Measurements from ENCODE around the gene LCMT1. TPM values are rescaled to one million over a fixed set of nuclear protein-coding genes. Genes with fewer than 3 reads are reported as not detected.
A peak's percentile ranks its signal among the peaks of the same experiment; 100 is the strongest.

The LCMT1 gene
- total RNA-seq, 1 experiment from 2014 or later, result 44.2 TPM

DNA sequence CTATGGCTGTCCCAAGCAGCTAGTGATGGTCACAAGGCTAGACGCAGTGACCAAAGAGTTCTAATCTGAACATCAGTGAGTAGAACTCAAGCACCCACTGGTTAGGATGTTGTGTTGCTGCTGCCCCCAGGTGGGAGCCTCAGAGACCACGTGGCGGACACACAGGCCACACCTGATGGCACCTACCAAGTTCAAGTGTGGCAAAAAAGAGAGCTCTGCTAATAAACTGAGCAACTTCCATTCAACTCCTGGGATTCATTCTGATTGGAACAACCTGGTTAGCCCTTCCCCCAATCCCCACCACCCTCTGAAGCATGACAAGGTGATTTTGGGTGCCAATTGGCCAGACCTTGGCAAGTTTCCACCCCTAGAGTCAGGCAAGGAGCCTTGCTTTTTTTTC is 3.5 kb upstream of the LCMT1 start:
- Histone ChIP-seq H3K4me3 (ENCODE audit: low read depth in 2 of 2, low read length in 2 of 2) (no peak overlapping the region), H3K4me1 (ENCODE audit: control insufficient read depth, insufficient read depth, low read length) (peaks cover 23% of the 10 kb centered on the region), H3K27me3 (ENCODE audit: control insufficient read depth, insufficient read depth, low read length) (no peaks in the 10 kb centered on the region), H3K36me3 (ENCODE audit: control insufficient read depth, insufficient read depth, low read length) (no peaks in the 10 kb centered on the region; the same call in 1 of the 2 replicates), H3K27ac (ENCODE audit: low read length) (no peak overlapping the region; the same call in 1 of the 2 replicates), H3K9me3 (ENCODE audit: control insufficient read depth, insufficient read depth, low read depth, low read length) (no peaks in the 10 kb centered on the region)
- BruUV-seq (replicated peaks), result no TSS peak
- POLR2A ChIA-PET, result no interaction called here
- TF ChIP-seq TCF7L2 (IDR thresholded peaks at IDR 0.05; ENCODE audit: low read depth, low read length), result no peak
- TF ChIP-seq, protein P1, sequence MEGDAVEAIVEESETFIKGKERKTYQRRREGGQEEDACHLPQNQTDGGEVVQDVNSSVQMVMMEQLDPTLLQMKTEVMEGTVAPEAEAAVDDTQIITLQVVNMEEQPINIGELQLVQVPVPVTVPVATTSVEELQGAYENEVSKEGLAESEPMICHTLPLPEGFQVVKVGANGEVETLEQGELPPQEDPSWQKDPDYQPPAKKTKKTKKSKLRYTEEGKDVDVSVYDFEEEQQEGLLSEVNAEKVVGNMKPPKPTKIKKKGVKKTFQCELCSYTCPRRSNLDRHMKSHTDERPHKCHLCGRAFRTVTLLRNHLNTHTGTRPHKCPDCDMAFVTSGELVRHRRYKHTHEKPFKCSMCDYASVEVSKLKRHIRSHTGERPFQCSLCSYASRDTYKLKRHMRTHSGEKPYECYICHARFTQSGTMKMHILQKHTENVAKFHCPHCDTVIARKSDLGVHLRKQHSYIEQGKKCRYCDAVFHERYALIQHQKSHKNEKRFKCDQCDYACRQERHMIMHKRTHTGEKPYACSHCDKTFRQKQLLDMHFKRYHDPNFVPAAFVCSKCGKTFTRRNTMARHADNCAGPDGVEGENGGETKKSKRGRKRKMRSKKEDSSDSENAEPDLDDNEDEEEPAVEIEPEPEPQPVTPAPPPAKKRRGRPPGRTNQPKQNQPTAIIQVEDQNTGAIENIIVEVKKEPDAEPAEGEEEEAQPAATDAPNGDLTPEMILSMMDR (IDR thresholded peaks at IDR 0.05), result peak; percentile 61; the same call in 1 of the 2 replicates
- CTCF ChIA-PET, result interaction anchor here (1.0 kb wide), 1 partner anchor 118 kb away, joined by 4 read pairs; no protein-coding TSS in a partner anchor
- ATAC-seq, result no peak
- in situ Hi-C loops (cut with HindIII; ENCODE audit: low pct_unique_long_range_greater_than_20kb, low sequenced_read_pairs) (no loop called here), intact Hi-C loops (cut with micrococcal nuclease; ENCODE audit: unreplicated experiment) (loop anchor here (5.0 kb wide), 1 partner anchor 46 kb away; no protein-coding TSS in a partner anchor)
- DNase-seq (ENCODE audit: low read depth, low spot score), result no peak

DNA sequence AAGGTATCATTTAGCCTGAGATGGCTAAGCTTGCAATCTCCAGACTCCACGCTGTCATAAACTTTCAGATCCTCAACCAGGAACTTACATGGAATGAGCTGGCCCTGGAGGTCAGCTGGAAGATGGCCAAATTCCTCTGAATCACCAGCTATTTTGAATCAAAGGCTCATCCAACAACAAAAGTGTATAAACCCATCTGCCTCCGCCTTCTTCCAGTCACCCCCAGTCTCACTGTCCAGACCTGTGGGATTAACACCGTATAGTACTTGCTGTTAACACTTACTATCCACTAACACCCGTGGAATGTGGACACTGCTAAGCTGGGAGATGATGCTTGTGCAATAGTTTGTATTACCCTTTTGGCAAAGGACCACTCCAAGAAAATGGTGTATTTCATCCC is 1.9 kb upstream of the LCMT1 start:
- Histone ChIP-seq H3K27me3 (ENCODE audit: control insufficient read depth, insufficient read depth, low read length) (no peaks in the 10 kb centered on the region), H3K27ac (ENCODE audit: low read length) (peak overlapping the region; percentile 34; the same call in 1 of the 2 replicates), H3K4me3 (ENCODE audit: low read depth in 2 of 2, low read length in 2 of 2) (no peak overlapping the region), H3K4me1 (ENCODE audit: control insufficient read depth, insufficient read depth, low read length) (peaks cover 23% of the 10 kb centered on the region), H3K36me3 (ENCODE audit: control insufficient read depth, insufficient read depth, low read length) (no peaks in the 10 kb centered on the region; the same call in 1 of the 2 replicates), H3K9me3 (ENCODE audit: control insufficient read depth, insufficient read depth, low read depth, low read length) (no peaks in the 10 kb centered on the region)
- ATAC-seq (no peak), DNase-seq (ENCODE audit: low read depth, low spot score) (peak; percentile 92)
- ChIA-PET CTCF (interaction anchor here (0.5 kb wide), 1 partner anchor 85 kb away, joined by 4 read pairs; no protein-coding TSS in a partner anchor), POLR2A (no interaction called here)
- BruUV-seq (replicated peaks), result no TSS peak
- TF ChIP-seq TCF7L2 (IDR thresholded peaks at IDR 0.05; ENCODE audit: low read depth, low read length) (no peak), POLR2AphosphoS5 (IDR thresholded peaks at IDR 0.05; ENCODE audit: low read depth, low read length) (no peak), SIN3A (IDR thresholded peaks at IDR 0.05; ENCODE audit: borderline replicate concordance, insufficient read depth, low read depth, low read length) (no peak)
- TF ChIP-seq, protein P2, sequence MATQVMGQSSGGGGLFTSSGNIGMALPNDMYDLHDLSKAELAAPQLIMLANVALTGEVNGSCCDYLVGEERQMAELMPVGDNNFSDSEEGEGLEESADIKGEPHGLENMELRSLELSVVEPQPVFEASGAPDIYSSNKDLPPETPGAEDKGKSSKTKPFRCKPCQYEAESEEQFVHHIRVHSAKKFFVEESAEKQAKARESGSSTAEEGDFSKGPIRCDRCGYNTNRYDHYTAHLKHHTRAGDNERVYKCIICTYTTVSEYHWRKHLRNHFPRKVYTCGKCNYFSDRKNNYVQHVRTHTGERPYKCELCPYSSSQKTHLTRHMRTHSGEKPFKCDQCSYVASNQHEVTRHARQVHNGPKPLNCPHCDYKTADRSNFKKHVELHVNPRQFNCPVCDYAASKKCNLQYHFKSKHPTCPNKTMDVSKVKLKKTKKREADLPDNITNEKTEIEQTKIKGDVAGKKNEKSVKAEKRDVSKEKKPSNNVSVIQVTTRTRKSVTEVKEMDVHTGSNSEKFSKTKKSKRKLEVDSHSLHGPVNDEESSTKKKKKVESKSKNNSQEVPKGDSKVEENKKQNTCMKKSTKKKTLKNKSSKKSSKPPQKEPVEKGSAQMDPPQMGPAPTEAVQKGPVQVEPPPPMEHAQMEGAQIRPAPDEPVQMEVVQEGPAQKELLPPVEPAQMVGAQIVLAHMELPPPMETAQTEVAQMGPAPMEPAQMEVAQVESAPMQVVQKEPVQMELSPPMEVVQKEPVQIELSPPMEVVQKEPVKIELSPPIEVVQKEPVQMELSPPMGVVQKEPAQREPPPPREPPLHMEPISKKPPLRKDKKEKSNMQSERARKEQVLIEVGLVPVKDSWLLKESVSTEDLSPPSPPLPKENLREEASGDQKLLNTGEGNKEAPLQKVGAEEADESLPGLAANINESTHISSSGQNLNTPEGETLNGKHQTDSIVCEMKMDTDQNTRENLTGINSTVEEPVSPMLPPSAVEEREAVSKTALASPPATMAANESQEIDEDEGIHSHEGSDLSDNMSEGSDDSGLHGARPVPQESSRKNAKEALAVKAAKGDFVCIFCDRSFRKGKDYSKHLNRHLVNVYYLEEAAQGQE (IDR thresholded peaks at IDR 0.05; ENCODE audit: insufficient read depth in 1 of 2, low read depth in 2 of 2, low read length in 1 of 2), result no peak
- TF ChIP-seq, protein P1 (IDR thresholded peaks at IDR 0.05), result no peak
- in situ Hi-C loops (cut with HindIII; ENCODE audit: low pct_unique_long_range_greater_than_20kb, low sequenced_read_pairs), result no loop called here
- intact Hi-C loops (cut with micrococcal nuclease; ENCODE audit: unreplicated experiment), result loop anchor here (5.0 kb wide), 1 partner anchor 47 kb away; no protein-coding TSS in a partner anchor
